Esophagus (tissue), 2 donors: ENCODE measurements around the gene COL18A1. TPM values are rescaled to one million over a fixed set of nuclear protein-coding genes. Genes with fewer than 3 reads are reported as not detected.

Source experiments
- H3K27ac ChIP-seq, 2 donors: one replicate each; pipeline ENCODE4 v1.5.1; 2013; ENCODE audit warnings: low read depth in 2 of 2, mild to moderate bottlenecking in 2 of 2, inconsistent platforms in 1 of 2, low read length in 1 of 2, moderate library complexity in 1 of 2
- H3K27me3 ChIP-seq, 2 donors: one replicate each; pipeline ENCODE4 v1.6.1; 2013; ENCODE audit warnings: low read length in 2 of 2, control low read depth in 1 of 2, mild to moderate bottlenecking in 1 of 2; ENCODE audit not compliant: insufficient read depth in 2 of 2, control insufficient read depth in 1 of 2
- H3K36me3 ChIP-seq, 2 donors: one replicate each; pipeline ENCODE4 v1.6.1; 2013; ENCODE audit warnings: low read length in 1 of 2; ENCODE audit not compliant: control insufficient read depth in 2 of 2, insufficient read depth in 2 of 2
- H3K4me1 ChIP-seq, 2 donors: one replicate each; pipeline ENCODE4 v1.6.1; 2013; ENCODE audit warnings: low read length in 1 of 2; ENCODE audit not compliant: control insufficient read depth in 2 of 2, insufficient read depth in 2 of 2
- H3K4me3 ChIP-seq, 2 donors: one replicate each; pipeline ENCODE4 v1.5.1; 2013; ENCODE audit warnings: low read length in 2 of 2, mild to moderate bottlenecking in 2 of 2, low read depth in 1 of 2, moderate library complexity in 1 of 2
- H3K9me3 ChIP-seq, 2 donors: one replicate each; pipeline ENCODE4 v1.6.1; 2013; ENCODE audit warnings: mild to moderate bottlenecking in 2 of 2, low read depth in 1 of 2, low read length in 1 of 2, moderate library complexity in 1 of 2; ENCODE audit not compliant: control insufficient read depth in 2 of 2, insufficient read depth in 1 of 2
- WGBS, 2 donors: extraction: QIAGEN DNeasy Blood & Tissue Kit; methylation state at CpG; one replicate each; pipeline ENCODE4 v1.1.7; 2013; 5-methylcytosine and 5-hydroxymethylcytosine counted together
- polyA plus RNA-seq, 2 donors: library from polyadenylated mRNA; stranded (reverse); fragments of 200-250 nt; gene quantifications; one replicate each; pipeline ENCODE4 v1.2.3, GENCODE V29; 2013
- donor health status: healthy with polysubstance abuse.
- donor health status: Bipolar disorder and iron deficiency.

Gene COL18A1
- polyA plus RNA-seq, 2 donors, result 29.7 to 29.9 TPM

- no peak overlapping the region for H3K27ac ChIP-seq
- H3K9me3 ChIP-seq, result no peaks in the 10 kb centered on the region
- H3K27me3 ChIP-seq, result no peaks in the 10 kb centered on the region
- WGBS, 2 donors, result 84 to 89% methylated on average over 7 of the region's 7 CpGs
- no peak overlapping the region for H3K4me3 ChIP-seq
- peaks cover 20 to 30% of the 10 kb centered on the region in 2 donors for H3K4me1 ChIP-seq
- H3K36me3 ChIP-seq, result no peaks in the 10 kb centered on the region
These were observed 7.5 kb downstream of the COL18A1 start for GRCh38 chr21:45412491-45412890.

GRCh38 chr21:45412909-45413611 is 8.1 kb downstream of the COL18A1 start:
- Histone ChIP-seq H3K4me3 (no peak overlapping the region), H3K4me1 (peaks cover 21 to 25% of the 10 kb centered on the region in 2 donors), H3K27ac (no peak overlapping the region), H3K36me3 (no peaks in the 10 kb centered on the region), H3K9me3 (no peaks in the 10 kb centered on the region), H3K27me3 (no peaks in the 10 kb centered on the region)
- 76 to 82% methylated on average over 27 of the region's 27 CpGs for WGBS, 2 donors

- H3K4me1 ChIP-seq, result peaks cover 14 to 17% of the 10 kb centered on the region in 2 donors
- 72 to 77% methylated on average over 6 to 7 of the region's 7 CpGs for WGBS, 2 donors
- H3K4me3 ChIP-seq, result no peak overlapping the region
- no peaks in the 10 kb centered on the region for H3K27me3 ChIP-seq
- H3K27ac ChIP-seq, result no peak overlapping the region
- H3K36me3 ChIP-seq, result no peaks in the 10 kb centered on the region
- no peaks in the 10 kb centered on the region for H3K9me3 ChIP-seq
These were observed 9.0 kb downstream of the COL18A1 start for GRCh38 chr21:45413922-45414321.

- H3K9me3 ChIP-seq, result no peaks in the 10 kb centered on the region
- no peak overlapping the region for H3K4me3 ChIP-seq
- 86 to 90% methylated on average over 25 of the region's 25 CpGs for WGBS, 2 donors
- H3K27me3 ChIP-seq, result no peaks in the 10 kb centered on the region
- no peak overlapping the region for H3K27ac ChIP-seq
- peaks cover 11 to 13% of the 10 kb centered on the region in 2 donors for H3K4me1 ChIP-seq
- H3K36me3 ChIP-seq, result no peaks in the 10 kb centered on the region
These were observed 9.6 kb downstream of the COL18A1 start for GRCh38 chr21:45414396-45415187.

- no peak overlapping the region for H3K4me3 ChIP-seq
- no peaks in the 10 kb centered on the region for H3K27me3 ChIP-seq
- no peak overlapping the region for H3K27ac ChIP-seq
- no peaks in the 10 kb centered on the region for H3K36me3 ChIP-seq
- WGBS, 2 donors, result 85 to 90% methylated on average over 32 of the region's 32 CpGs
- H3K4me1 ChIP-seq, result peaks cover 7 to 12% of the 10 kb centered on the region in 2 donors
- no peaks in the 10 kb centered on the region for H3K9me3 ChIP-seq
These were observed 10.4 kb downstream of the COL18A1 start for GRCh38 chr21:45415188-45415942.

- Histone ChIP-seq H3K4me1 (peaks cover 9 to 15% of the 10 kb centered on the region in 2 donors), H3K9me3 (no peaks in the 10 kb centered on the region), H3K27me3 (no peaks in the 10 kb centered on the region), H3K36me3 (no peaks in the 10 kb centered on the region), H3K27ac (no peak overlapping the region), H3K4me3 (no peak overlapping the region)
- 75 to 83% methylated on average over 25 of the region's 25 CpGs for WGBS, 2 donors
These were observed 11.1 kb downstream of the COL18A1 start for GRCh38 chr21:45415943-45416611.

- Histone ChIP-seq H3K4me3 (no peak overlapping the region), H3K27me3 (no peaks in the 10 kb centered on the region), H3K4me1 (peaks cover 9 to 20% of the 10 kb centered on the region in 2 donors), H3K9me3 (no peaks in the 10 kb centered on the region), H3K27ac (no peak overlapping the region), H3K36me3 (no peaks in the 10 kb centered on the region)
- WGBS, 2 donors, result 60 to 76% methylated on average over 8 of the region's 8 CpGs
These were observed 11.7 kb downstream of the COL18A1 start for GRCh38 chr21:45416620-45417019.

- 78 to 81% methylated on average over 22 of the region's 22 CpGs for WGBS, 2 donors
- Histone ChIP-seq H3K27ac (no peak overlapping the region), H3K27me3 (no peaks in the 10 kb centered on the region), H3K9me3 (no peaks in the 10 kb centered on the region), H3K36me3 (no peaks in the 10 kb centered on the region), H3K4me1 (peaks cover 9 to 20% of the 10 kb centered on the region in 2 donors), H3K4me3 (no peak overlapping the region)
These were observed 12.4 kb downstream of the COL18A1 start for GRCh38 chr21:45417256-45417950.

- Histone ChIP-seq H3K27ac (no peak overlapping the region), H3K27me3 (no peaks in the 10 kb centered on the region), H3K9me3 (no peaks in the 10 kb centered on the region), H3K4me1 (peaks cover 9 to 20% of the 10 kb centered on the region in 2 donors), H3K36me3 (no peaks in the 10 kb centered on the region), H3K4me3 (no peak overlapping the region)
- 63 to 76% methylated on average over 20 of the region's 20 CpGs for WGBS, 2 donors
These were observed 13.0 kb downstream of the COL18A1 start for GRCh38 chr21:45417951-45418300.
